Stimulated activated naive B cell treated with anti-CD40 and anti-IgM and Interleukin-4, amounts not matched to agents 10 μg/mL and 1 μg/mL and 100 μg/mL, for 72 hours (primary cell): ENCODE measurements around the gene USP31.
"Not testable (repeated sequence)": the region's sequence is repeated elsewhere in the genome, so short reads cannot be mapped to it uniquely, and the experiment has no call there.

Source experiments
- ATAC-seq, 2 donors: fragments of 150-1000 bp; cut with Tn5 transposase; replicated peaks; 2 replicates each; pipeline ENCODE4 v1.10.0; 2021; ENCODE audit warnings: moderate library complexity in 1 of 2
- DNase-seq: peaks from one replicate; pipeline ENCODE4 v3.0.0; 2021
- H3K27ac Mint-ChIP-seq: one replicate; pipeline ENCODE4 v1.8.0; 2022; ENCODE audit warnings: mild to moderate bottlenecking, mixed read lengths
- H3K27me3 Mint-ChIP-seq, 2 donors: one replicate each; pipeline ENCODE4 v1.8.0; 2022; ENCODE audit warnings: mixed read lengths in 2 of 2
- H3K36me3 Mint-ChIP-seq, 2 donors: one replicate each; pipeline ENCODE4 v1.8.0; 2022; ENCODE audit warnings: mixed read lengths in 2 of 2, mild to moderate bottlenecking in 1 of 2
- H3K4me1 Mint-ChIP-seq, 2 donors: one replicate each; pipeline ENCODE4 v1.8.0; 2022; ENCODE audit warnings: mixed read lengths in 2 of 2, mild to moderate bottlenecking in 1 of 2
- H3K4me3 Mint-ChIP-seq, 2 donors: one replicate each; pipeline ENCODE4 v1.8.0; 2022; ENCODE audit warnings: mild to moderate bottlenecking in 2 of 2, mixed read lengths in 2 of 2, moderate library complexity in 1 of 2
- H3K9me3 Mint-ChIP-seq, 2 donors: one replicate each; pipeline ENCODE4 v1.8.0; 2022; ENCODE audit warnings: mixed read lengths in 2 of 2, mild to moderate bottlenecking in 1 of 2

The USP31 gene

DNA sequence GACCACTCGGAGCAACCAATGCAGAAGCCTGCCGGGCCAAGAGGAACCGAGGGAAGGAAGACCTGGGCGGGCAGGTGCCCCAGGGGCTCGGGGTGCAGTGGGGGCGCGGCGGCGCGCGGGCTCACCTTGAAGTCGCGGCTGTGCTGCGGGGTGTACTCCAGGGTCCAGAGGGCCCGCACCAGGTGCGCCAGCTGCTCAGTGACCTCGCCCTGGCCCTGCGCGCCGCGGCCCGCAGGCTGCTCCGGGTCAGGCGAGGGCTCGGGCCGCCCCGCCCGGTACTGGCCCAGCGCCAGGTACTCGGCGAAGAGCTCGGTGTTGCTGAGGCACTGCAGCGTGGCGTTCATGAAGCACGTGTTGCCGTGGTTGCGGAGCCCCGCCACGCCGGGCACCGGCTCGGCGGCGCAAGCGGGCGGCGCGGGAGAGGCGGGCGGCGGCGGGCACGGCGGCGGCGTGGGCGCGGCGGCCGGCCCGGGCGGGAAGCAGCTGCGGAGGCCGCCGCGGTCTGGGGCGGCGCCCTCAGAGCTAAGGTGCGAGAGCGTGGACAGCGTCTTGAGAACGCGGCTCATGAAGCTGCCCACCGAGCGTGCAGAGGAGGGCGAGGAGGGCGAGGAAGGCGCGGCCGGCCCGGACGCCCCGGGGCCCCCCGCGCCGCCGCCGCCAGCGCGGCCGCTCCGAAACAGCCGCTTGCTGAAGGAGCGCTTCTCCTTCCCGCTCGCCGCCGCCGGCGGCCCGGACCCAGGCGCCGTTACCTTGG, 562 bp downstream of the USP31 start:
- Mint-ChIP-seq H3K36me3 (peaks cover 0 to 5% of the 10 kb centered on the region in 2 donors), H3K9me3 (no peaks in the 10 kb centered on the region), H3K27ac (peak overlapping the region; percentile 81), H3K27me3 (peaks cover 5 to 7% of the 10 kb centered on the region in 2 donors), H3K4me3 (peak overlapping the region; percentile 90 to 96), H3K4me1 (peaks cover 11 to 22% of the 10 kb centered on the region in 2 donors)
- DNase-seq (peak; percentile 40), ATAC-seq (peak; percentile 51 to 52)

DNA sequence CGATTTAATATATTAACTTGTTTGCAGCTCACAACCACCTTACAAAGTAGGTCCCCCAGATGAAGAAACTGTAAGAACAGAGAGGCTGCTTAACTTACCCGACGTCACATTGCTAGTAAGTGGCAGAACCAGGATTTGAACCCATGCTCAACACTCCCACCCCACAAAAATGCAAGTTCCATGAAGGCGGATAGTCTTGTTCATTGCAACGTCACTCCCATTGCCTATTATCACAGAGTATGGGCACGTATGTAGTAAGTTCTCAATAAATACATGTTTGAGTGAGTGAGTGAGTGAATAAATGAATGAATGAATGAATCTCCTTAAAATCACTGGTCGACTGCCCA, 1.1 kb downstream of the USP31 start:
- no peak for ATAC-seq
- Mint-ChIP-seq H3K36me3 (peaks cover 0 to 5% of the 10 kb centered on the region in 2 donors), H3K4me1 (peaks cover 11 to 22% of the 10 kb centered on the region in 2 donors), H3K27me3 (peaks cover 5 to 7% of the 10 kb centered on the region in 2 donors), H3K4me3 (peak overlapping the region; percentile 90 to 96), H3K9me3 (no peaks in the 10 kb centered on the region), H3K27ac (peak overlapping the region; percentile 81)
- no peak for DNase-seq

DNA sequence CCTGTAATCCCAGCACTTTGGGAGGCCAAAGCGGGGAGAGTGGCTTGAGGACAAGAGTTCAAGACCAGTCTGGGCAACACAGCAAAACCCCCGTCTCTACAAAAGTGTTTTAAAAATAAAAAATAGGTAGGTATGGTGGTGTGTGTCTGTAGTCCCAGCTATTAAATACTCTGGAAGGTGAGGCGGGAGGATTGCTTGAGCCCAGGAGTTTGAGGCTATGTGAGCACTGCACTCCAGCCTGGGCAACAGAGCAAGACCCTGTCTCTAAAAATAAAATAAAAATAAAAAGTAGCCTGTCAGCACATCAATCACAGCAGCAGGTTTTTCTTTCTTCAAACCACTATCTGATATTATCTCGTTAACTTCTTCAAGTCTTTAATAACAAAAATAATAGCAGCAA, 1.6 kb downstream of the USP31 start:
- Mint-ChIP-seq H3K4me1 (peaks cover 11 to 22% of the 10 kb centered on the region in 2 donors), H3K4me3 (peak overlapping the region in 1 of 2 donors; percentile 90), H3K27ac (no peak overlapping the region), H3K9me3 (no peaks in the 10 kb centered on the region), H3K27me3 (peaks cover 2 to 7% of the 10 kb centered on the region in 2 donors), H3K36me3 (peaks cover 0 to 5% of the 10 kb centered on the region in 2 donors)
- ATAC-seq (no peak), DNase-seq (no peak)

DNA sequence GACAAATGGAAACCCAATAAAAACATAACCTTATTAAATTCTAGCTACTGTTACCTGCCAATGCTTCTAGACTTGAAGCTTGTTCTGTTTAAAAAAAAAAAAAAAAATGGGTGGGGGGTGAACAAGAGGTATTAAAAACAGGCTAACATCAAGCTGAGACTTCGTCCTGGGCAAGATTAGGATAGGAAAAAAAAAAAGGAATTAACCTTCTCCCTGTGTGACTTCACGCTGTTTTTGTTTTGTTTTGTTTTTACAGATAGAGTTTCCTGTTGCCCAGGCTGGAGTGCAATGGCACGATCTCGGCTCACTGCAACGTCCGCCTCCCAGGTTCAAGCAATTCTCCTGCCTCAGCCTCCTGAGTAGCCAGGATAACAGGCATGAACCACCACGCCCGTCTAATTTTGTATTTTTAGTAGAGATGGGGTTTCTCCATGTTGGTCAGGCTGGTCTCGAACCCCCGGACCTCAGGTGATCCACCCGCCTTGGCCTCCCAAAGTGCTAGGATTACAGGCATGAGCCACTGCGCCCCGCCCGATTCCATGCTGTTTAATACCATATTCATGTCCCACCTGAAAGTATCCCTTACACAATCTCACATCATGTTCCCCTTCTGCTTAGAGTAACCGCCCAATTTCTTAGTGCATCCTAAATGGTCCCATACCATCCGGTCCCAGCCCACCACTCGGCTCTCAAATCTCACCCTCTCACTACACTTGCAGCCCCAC, 2.2 kb downstream of the USP31 start:
- ATAC-seq: no peak
- DNase-seq: no peak
- H3K4me3 Mint-ChIP-seq: no peak overlapping the region
- peaks cover 0 to 5% of the 10 kb centered on the region in 2 donors for H3K36me3 Mint-ChIP-seq
- H3K9me3 Mint-ChIP-seq: no peaks in the 10 kb centered on the region
- H3K27ac Mint-ChIP-seq: no peak overlapping the region
- H3K27me3 Mint-ChIP-seq: peaks cover 0 to 5% of the 10 kb centered on the region in 2 donors
- peaks cover 11 to 22% of the 10 kb centered on the region in 2 donors for H3K4me1 Mint-ChIP-seq

DNA sequence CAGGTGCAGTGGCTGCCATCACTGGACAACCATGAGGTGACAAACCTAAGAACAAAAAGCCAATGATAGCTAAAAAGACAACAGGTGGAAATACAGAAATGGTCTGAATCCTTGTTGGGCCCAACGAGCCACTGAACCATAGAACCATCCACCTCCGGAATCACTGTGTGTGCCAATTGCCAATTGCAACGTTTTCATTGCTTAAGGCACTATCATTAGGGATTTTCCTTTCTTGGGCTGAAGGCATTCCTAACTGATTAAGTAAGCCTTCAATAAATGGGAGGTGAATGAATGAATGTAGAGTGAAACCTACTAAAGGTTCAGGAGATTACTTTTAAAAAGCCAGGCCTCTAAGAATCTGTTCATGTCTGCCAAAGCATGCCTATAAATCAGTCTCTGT, 3.6 kb downstream of the USP31 start:
- no peak for ATAC-seq
- peaks cover 0 to 5% of the 10 kb centered on the region in 2 donors for H3K36me3 Mint-ChIP-seq
- H3K27ac Mint-ChIP-seq: no peak overlapping the region
- no peaks in the 10 kb centered on the region for H3K9me3 Mint-ChIP-seq
- no peak for DNase-seq
- H3K27me3 Mint-ChIP-seq: no peaks in the 10 kb centered on the region
- peaks cover 11 to 22% of the 10 kb centered on the region in 2 donors for H3K4me1 Mint-ChIP-seq
- no peak overlapping the region for H3K4me3 Mint-ChIP-seq

DNA sequence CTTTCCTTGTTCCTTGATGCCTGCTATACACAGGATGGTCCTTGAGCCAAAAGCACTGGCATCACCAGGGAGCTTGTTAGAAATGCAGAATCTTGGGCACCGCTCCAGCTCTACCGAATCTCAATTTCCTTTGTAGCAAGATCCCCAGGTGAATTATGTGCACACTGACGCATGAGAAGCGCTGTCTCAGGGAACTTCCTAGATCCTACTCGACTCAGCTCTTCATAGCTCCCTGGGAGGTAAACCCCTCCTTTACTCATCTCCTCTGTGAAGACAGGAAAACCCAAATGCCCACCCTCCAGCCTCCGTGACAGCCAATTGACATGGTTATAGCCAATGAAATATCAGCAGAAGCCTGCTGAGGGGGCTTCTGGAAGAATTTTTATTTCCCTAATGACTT, 4.1 kb downstream of the USP31 start:
- H3K27ac Mint-ChIP-seq: no peak overlapping the region
- peaks cover 11 to 21% of the 10 kb centered on the region in 2 donors for H3K4me1 Mint-ChIP-seq
- peaks cover 0 to 5% of the 10 kb centered on the region in 2 donors for H3K36me3 Mint-ChIP-seq
- no peak overlapping the region for H3K4me3 Mint-ChIP-seq
- no peaks in the 10 kb centered on the region for H3K9me3 Mint-ChIP-seq
- ATAC-seq (no peak), DNase-seq (no peak)
- no peaks in the 10 kb centered on the region for H3K27me3 Mint-ChIP-seq

DNA sequence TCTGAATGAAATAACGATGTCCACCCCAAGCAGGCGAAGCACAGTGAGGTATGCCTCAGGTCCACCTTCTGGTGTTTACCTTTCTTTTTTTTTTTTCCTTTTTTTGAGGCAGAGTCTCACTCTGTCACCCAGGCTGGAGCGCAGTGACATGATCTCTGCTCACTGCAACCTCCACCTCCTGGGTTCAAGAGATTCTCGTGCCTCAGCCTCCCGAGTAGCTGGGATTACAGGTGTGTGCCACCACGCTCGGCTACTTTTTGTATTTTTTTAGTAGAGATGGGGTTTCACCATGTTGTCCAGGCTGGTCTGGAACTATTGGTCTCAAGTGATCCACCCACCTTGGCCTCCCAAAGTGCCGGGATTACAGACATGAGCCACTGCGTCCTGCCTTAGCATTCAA, 4.9 kb downstream of the USP31 start:
- not testable (repeated sequence) for H3K9me3 Mint-ChIP-seq, H3K27me3 Mint-ChIP-seq, H3K4me3 Mint-ChIP-seq, H3K36me3 Mint-ChIP-seq, H3K27ac Mint-ChIP-seq, DNase-seq, ATAC-seq
- H3K4me1 Mint-ChIP-seq: peaks cover 6 to 14% of the 10 kb centered on the region in 2 donors

DNA sequence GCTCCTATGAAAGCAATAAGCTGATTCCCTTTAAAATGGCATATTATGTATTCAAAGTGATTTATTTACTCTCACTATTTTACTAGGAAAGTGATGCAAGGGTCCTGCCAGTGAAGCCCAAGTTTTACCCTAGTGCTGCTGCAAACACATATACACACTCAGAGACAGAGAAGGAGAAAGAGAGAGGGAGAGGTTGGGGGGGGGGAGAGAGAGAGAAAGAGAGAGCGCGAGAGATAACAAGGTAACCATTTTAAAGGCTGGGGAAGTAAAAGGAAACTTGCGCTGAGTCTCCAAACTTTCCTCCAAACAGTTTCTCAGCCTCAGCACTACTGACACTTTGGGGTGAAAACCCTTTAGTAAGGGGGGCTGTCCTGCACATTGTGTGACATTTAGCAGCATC, 5.9 kb downstream of the USP31 start:
- Mint-ChIP-seq H3K36me3 (peaks cover 4 to 11% of the 10 kb centered on the region in 2 donors), H3K9me3 (peaks cover 4 to 5% of the 10 kb centered on the region in 2 donors), H3K27me3 (no peaks in the 10 kb centered on the region), H3K27ac (no peak overlapping the region), H3K4me1 (peaks cover 6 to 12% of the 10 kb centered on the region in 2 donors), H3K4me3 (no peak overlapping the region)
- ATAC-seq (no peak), DNase-seq (no peak)

DNA sequence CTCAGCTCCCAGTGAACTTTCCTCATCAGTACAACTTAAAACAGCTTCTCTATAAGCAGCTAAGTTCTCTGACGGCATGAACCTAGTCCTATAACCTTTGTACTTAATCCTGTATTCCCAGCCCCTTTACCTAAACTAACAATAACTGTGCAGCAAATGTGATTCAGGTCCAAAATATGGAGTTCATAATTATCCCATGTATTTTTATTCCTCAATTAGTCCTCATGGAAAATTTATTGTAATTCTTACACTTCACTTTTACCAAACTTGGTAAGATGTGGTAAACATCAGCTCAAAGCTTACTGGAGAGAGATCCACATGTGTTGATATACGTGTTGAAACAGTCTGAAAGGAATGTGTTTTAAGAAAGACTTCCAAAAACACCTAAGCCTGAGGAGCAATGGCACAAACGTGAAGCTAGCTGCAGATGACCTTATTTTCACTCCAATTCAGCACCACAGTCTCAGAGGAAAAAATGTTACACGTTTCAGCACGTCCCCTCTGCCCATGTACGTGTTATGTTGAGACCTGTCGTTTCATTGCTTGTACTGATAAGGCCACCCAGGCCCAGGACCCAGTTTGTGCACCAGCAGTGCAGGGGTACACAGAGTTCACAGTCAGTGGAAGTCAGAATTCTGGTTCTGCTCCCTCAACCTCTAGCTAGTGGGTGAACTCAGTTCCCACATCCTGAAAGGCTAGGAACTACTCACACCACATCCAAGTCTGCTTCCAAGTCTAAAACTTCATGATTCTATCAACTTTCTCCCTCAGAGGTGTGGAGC, 7.1 kb downstream of the USP31 start:
- Mint-ChIP-seq H3K4me3 (no peak overlapping the region), H3K9me3 (peaks cover 7 to 9% of the 10 kb centered on the region in 2 donors), H3K27ac (no peak overlapping the region), H3K27me3 (no peaks in the 10 kb centered on the region), H3K4me1 (peaks cover 0 to 8% of the 10 kb centered on the region in 2 donors), H3K36me3 (peaks cover 6 to 14% of the 10 kb centered on the region in 2 donors)
- DNase-seq: no peak
- ATAC-seq: no peak

DNA sequence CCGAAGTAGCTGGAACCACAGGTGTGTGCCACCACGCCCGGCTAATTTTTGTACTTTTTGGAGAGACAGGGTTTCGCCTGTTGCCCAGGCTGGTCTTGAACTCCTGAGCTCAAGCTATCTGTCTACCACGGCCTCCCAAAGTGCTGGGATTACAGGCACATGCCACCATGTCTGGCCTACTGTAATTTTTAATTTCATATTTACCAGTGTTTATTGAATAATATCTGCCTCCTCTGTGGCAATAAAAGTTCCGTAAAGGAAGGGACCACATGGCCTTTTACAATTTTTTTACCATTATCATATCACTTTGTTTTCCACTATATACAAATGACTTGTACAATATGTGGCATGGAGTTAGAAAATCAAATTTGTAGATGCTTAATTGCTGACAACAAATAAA, 7.8 kb downstream of the USP31 start:
- no peak for ATAC-seq
- H3K27me3 Mint-ChIP-seq: no peaks in the 10 kb centered on the region
- H3K4me3 Mint-ChIP-seq: no peak overlapping the region

DNA sequence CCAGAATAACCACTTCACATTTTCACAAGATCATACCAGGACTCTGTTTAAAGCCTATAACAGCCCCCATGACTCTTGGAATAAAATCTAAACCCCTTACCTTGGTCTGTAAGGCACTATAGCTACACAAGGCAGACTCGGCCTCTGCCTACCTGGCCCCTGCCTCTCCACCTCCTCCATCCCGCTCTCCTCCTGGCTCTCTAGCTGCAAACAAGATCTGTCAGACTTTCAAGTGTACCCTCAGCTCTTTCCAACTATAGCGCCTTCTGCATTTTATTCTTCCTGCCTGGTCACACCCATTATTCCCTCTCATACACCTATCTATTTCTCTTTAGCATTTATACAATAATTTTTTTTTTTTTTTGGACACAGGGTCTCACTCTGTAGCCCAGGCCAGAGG, 8.2 kb downstream of the USP31 start:
- DNase-seq (no peak), ATAC-seq (no peak)
- Mint-ChIP-seq H3K4me1 (peaks cover 0 to 8% of the 10 kb centered on the region in 2 donors), H3K27me3 (no peaks in the 10 kb centered on the region), H3K4me3 (no peak overlapping the region), H3K36me3 (peaks cover 7 to 17% of the 10 kb centered on the region in 2 donors), H3K27ac (no peak overlapping the region), H3K9me3 (peaks cover 9 to 12% of the 10 kb centered on the region in 2 donors)

More for the DNA sequence above, 7.8 kb downstream of the USP31 start:
- no peak overlapping the region for H3K27ac Mint-ChIP-seq
- peaks cover 9 to 10% of the 10 kb centered on the region in 2 donors for H3K9me3 Mint-ChIP-seq
- DNase-seq: no peak
- H3K36me3 Mint-ChIP-seq: peaks cover 6 to 14% of the 10 kb centered on the region in 2 donors
- H3K4me1 Mint-ChIP-seq: peaks cover 0 to 8% of the 10 kb centered on the region in 2 donors

DNA sequence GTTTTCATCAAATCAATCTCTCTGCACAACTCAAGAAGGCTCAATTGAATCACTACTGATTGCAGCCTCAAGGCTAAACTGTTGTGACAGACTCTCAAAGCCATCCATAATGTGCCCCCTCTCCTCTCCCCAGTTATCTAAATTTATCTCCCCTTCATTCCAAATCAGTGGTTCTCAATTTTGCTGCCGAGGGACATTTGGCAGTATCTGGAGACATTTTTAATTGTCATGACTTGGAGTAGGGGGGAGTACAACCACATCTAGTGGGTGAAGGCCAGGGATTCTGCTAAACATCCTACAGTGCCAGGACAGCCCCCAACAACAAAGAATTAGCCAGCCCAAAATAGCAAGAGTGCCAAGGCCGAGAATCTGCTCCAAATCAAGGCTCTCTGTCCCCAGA, 9.1 kb downstream of the USP31 start:
- Mint-ChIP-seq H3K4me1 (peaks cover 0 to 4% of the 10 kb centered on the region in 2 donors), H3K4me3 (no peak overlapping the region), H3K36me3 (peaks cover 9 to 20% of the 10 kb centered on the region in 2 donors), H3K27ac (no peak overlapping the region), H3K27me3 (no peaks in the 10 kb centered on the region), H3K9me3 (peaks cover 9 to 12% of the 10 kb centered on the region in 2 donors)
- DNase-seq (no peak), ATAC-seq (no peak)

DNA sequence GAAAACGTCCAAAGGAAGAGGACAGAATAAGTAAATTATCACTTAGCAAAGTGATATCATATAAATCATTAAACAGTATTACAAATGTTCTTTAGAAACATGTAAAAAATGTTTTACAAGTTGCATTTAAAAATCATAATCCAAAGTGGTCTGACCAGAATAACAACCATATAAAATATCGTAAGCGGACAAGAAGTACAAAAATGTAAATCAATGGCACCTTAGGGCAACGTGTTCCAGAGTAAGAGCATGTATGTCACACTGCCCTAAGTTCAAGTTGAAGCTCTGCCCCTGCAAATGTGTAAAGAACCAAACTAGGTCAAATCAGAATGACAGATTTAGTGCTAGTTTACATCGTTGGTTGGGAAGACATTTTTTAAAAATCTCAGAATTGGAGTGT, 11.4 kb downstream of the USP31 start:
- ATAC-seq: no peak
- Mint-ChIP-seq H3K36me3 (peaks cover 12 to 17% of the 10 kb centered on the region in 2 donors), H3K4me1 (peaks cover 0 to 5% of the 10 kb centered on the region in 2 donors), H3K4me3 (no peak overlapping the region), H3K27me3 (no peaks in the 10 kb centered on the region), H3K27ac (no peak overlapping the region), H3K9me3 (peaks cover 9 to 12% of the 10 kb centered on the region in 2 donors)
- no peak for DNase-seq

DNA sequence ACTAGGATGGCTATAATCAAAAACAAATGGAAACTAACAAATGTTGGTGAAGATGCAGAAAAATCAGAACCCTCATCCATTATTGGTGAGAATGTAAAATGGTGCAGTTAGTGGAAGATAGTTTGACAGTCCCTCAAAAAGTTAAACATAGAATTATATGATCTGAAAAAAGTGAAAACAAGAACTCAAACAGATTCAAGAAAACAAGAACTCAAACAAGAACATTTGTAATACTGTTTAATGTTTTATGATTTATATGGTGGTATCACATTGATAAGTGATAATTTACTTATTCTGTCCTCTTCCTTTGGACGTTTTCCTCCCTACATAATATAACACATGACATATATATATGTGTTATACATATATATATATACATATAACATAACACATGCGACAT, 12.0 kb downstream of the USP31 start:
- H3K4me3 Mint-ChIP-seq: no peak overlapping the region
- H3K27me3 Mint-ChIP-seq: no peaks in the 10 kb centered on the region
- H3K36me3 Mint-ChIP-seq: peaks cover 12 to 17% of the 10 kb centered on the region in 2 donors
- H3K9me3 Mint-ChIP-seq: peaks cover 9 to 12% of the 10 kb centered on the region in 2 donors
- DNase-seq (no peak), ATAC-seq (no peak)
- peaks cover 1 to 11% of the 10 kb centered on the region in 2 donors for H3K4me1 Mint-ChIP-seq
- no peak overlapping the region for H3K27ac Mint-ChIP-seq
